HG02852 (cell line): ENCODE results near the gene GFI1B.

ENCODE experiments used
- ATAC-seq: cut with Tn5 transposase; IDR thresholded peaks from one replicate; pipeline ENCODE4 v1.9.1; 2021; ENCODE audit warnings: mild to moderate bottlenecking, moderate library complexity; ENCODE audit not compliant: unreplicated experiment

GFI1B gene

DNA sequence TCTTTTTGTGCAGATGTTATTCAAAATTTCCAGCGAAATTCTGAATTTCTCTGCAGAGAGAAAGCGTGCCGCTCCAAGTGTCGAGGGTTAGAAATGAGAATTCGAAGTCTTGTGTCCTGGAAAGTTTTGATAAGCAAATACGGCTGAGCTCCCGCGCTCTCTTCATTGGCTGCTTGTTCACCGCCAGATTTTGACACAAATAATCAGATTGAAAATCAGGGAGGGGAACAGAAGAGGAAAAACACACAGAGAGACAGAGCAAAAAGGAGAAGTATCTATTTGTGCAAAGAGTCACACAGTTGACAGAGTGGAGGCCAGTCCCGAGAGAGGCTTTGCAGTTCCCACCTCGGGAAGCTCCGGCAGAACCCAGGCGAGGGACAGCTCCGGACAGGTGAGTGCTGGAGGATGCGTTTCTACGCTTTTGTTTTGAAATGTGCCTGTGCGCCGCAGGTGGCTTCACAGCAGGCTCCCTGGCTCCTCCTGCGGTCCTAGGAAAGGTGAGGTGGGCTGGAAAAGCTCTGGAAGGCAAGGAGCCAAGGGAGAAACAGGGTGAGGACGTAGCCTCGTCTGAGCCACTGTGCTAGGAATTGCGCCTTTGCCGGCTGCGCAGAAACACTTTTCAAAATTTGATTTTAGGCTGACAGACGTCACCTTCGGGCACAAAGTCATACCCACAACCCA, at the start of gene GFI1B:
TSS of gene GFI1B (plus strand) at position 244 of the 681 bp plus-strand sequence. CDS start 7,985 bp downstream, outside the sequence.
- ATAC-seq: no peak

DNA sequence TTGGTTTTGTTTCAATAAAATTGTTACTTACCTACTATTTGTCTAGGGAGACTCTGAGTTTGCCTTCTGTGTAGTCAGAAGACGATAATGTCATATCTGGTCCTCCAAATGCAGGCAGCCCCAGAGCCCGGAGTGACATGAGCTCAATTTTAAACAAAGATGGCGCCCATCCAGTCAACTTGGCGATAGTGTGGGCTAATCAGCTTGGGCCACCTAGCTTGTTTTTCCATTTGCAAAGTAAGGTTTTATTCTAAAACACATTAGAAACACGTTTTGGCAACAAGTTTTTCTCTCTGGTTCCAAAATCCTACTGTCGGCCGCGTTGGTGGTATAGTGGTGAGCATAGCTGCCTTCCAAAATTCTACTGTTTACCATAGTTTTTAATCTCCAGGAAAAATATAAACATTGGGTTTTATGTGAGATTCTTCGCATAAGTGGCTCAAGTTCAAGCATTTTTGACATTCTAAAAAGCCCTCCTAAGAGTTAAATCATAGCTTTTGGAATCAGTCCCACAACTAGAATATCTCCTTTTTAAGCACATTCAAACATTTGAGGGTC, 47.2 kb upstream of the GFI1B start:
- ATAC-seq: no peak

DNA sequence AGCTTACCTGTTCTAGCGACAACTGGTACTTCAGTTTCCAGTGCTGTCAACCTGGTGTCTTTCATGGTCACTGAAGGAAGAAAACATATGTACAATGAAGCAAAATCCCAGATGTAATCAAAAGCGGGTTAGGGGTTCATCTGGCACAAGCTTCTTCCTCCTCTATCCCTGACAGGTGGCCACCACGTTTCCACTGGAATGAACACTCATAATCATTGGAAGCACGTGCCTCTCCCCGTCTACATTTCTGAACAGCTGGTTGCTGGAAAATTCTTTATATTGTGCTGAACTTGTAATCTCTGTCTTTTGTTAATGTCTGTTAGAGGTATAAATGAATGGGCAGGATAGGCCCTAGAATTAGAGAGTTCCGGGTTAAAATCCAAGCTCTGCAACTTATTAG, 43.5 kb upstream of the GFI1B start:
- ATAC-seq: no peak

GRCh38 chr9:132937463-132937901, 41.0 kb upstream of the GFI1B start:
- no peak for ATAC-seq

DNA sequence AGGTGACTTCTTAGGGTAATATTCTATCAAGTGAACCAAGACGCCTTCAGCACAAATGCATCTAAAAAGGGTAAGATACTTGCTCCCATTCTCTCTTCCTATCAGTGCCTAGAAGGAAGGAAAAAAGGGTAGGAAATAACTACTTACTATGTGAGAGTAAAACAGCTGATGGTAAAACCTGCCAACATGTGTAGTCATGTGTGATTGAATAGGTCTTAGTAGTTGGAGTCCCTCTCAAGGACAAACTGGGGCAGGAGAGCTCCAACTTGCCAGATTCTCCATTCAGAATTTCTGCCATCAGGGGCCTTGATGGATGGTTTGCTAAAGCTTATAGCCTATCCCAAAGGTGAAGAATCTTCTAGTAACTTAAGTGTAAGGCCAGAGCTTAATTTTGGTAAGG, 39.3 kb upstream of the GFI1B start:
- no peak for ATAC-seq

DNA sequence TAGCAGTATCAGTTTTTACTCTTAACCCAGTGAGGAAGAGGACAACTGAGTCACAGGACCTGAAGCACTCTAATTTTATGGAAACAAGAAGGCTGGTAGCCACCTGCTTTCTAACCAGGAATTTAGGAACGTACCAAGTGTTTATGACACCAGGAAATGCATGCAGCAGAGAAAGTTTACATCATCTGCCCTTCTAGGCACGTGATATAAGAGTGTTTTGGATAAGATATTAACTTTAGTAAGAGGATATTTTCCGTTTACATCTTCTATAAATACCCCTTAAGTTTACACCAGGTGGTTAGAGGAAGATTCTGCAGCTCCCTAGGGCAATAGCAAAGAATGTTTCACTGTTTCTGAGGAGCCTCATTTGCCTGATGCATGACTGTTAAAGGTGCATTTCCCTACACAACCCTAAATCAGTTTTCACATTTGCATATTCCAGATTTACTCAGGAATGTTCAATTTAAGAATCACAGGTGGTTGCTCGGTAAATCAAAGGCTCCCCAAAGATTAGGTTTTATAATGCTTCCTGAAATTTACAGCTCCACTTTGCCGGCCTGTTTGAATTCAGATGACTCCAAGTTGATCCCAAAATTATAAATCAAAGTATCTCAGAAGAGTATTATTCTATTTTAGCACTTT, 35.8 kb upstream of the GFI1B start:
- no peak for ATAC-seq

- no peak for ATAC-seq
These were observed 34.7 kb upstream of the GFI1B start for GRCh38 chr9:132943651-132944293.

GRCh38 chr9:132944294-132945185, 34.0 kb upstream of the GFI1B start, which contains the start of gene TSC1:
Gene TSC1 (minus strand): TSS chr9:132944616. CDS start chr9:132928872, 15,744 bp downstream.
- peak; percentile 75 for ATAC-seq

DNA sequence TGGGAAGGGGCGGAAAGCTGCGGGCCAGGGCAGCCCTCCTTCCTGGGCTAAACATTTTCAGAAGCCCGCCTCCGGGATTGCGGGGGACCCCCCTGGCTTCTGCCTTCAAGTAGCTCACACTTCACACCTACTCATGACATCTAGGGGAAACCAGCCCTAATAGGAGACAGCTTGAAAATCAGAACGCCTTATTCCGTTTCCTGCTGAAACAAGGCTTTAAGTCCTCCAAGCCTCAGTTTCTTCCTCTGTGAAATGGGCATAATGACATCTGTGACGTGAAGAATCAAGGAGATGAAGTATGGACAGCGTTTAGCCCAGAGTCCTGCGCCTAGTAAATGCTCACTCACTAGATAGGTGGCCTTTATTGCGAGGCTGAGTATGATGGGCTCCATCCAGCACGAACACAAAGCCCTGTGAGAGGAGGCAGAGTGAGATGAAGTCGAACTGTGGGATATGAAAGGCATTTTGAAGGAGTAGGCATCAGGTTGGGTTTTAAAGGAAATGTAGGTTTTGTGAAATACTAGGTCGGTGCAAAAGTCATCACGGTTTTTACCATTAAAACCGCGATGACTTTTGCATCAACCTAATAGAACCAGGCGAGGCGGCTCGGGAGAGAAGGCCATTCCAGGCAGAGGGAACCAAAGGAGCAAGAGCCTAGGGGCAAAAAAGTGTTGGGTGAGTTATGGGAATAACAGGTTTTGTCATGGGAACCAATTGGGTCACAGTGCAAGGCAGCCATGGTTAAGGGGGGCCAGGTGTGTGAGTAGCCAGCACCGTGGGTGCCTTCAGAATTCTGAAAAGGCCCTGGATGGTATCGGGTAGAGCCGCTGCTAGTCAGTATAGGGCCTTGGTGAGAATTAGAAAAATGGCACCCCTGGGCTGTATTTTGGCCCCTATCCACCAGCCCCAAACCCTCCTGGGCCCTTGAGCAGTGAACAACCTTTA, 33.0 kb upstream of the GFI1B start:
- ATAC-seq: no peak

GRCh38 chr9:132946211-132946610, 32.3 kb upstream of the GFI1B start:
- ATAC-seq: no peak

DNA sequence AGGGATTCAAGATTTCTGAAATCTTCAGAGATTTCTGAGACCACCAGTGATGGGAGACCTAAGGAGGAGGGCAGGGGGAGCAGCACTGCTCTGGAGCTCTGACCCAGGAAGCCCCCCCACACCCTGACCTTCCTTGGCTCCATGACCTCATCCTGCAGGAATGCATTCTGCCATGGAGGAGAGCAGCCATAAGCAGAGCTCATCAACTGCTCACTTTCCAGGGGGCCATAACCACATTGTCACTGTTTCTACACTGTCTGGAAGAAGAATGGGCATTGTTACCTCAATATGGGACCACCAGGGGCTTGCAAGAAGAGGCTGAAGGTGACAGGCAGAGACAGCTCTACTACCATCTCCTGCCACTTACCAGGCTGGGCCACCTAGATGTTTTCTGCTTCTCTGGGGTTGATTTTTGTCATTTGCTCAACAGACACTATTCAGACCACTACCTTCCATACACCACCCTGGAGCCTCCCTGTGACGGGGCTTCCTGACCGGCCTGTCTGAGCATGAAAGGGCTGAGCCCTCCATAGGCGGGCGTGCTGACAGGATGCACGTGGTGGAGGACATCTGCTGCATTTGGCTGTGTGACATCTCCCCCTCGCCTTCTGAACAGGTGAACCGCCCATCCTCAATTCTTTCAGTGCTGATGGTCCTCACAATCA, 31.7 kb upstream of the GFI1B start:
- no peak for ATAC-seq

- ATAC-seq: no peak
These were observed 30.7 kb upstream of the GFI1B start for GRCh38 chr9:132947756-132948155.

DNA sequence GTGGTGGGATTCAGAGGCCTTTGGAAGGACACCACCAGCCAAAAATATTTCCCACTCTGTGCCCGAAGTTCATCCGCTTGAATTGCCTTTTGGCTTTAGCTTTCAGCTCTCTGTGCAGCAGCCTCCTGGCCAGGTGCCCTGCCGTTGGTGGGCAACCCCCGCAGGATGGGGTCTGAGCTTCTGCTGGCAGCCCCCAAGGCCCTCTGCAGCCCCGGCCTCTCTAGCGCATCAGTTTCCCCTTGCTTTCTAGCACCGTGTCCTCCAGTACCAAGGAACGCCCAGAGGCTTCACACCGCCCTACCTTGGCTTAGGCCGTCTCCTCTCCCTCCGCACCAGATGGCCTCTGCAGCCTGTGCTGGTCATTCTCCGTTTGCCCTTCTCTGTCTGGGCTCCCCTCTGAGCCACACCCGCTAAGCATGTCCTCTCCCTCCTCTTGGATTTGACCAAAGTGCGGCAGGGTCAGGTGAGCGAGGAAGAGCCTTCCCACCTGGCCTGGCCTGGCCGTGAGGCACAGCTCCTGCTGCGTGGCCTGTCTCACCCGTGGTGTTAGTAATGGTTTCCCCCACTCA, 29.9 kb upstream of the GFI1B start:
- ATAC-seq: no peak

- no peak for ATAC-seq
These were observed 28.8 kb upstream of the GFI1B start for GRCh38 chr9:132949709-132950108.

GRCh38 chr9:132955123-132955522, 23.4 kb upstream of the GFI1B start:
- ATAC-seq: no peak

DNA sequence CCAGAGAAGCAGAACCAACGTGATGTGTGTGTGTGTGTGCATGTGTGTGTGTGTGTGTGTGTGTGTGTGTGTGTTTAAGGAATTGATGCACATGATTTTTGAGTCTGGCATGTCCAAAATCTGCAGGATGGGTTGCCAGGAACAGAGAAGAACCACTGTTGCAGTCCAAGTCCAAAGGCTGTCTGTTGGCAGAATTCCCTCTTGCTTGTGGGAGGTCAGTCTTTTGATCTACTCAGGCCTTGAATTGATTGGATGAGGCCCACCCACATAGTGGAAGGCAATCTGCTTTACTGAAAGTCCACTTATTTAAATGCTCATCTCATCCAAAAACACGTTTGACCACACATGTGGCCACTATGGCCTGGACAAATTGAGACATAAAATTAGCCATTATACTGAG, 22.7 kb upstream of the GFI1B start:
- no peak for ATAC-seq

DNA sequence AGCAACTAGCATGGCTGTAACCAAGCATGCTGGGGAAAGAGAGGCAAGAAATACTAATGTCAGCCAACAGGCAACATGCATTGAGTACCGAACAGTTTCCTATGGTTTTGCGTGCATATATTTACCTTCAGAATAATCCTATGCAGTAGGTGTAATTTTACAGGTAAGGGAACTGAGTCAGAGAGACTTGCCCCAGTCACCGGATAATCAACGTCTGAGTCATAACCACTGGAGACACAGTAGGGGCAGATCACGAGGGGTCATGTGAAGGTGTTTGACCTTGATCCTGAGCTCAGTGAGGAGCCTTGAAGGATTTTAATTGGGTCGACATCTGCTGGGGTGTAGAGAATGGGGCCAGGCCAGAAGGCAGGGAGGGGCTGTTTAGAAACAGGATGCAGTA, 20.7 kb upstream of the GFI1B start:
- no peak for ATAC-seq

DNA sequence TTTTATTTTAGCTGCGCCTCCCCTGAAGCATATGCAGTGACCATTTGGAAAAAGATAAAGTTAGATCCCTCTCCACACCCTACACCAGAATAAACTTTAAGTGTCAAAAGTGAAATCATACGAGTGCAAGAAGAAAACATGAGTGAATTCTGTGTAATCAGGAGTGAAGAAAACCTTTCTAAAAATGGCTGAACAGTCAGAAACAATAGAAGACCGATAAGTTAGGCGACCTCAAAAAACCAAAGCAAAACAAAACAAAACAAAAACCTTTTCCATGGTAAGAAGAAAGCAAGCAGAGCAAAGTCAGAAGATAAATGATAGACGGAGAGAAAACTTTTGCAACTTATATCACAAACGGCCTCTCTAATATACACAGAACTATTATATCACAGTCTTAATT, 17.5 kb upstream of the GFI1B start:
- ATAC-seq: no peak

GRCh38 chr9:132965478-132965877, 13.0 kb upstream of the GFI1B start:
- ATAC-seq: no peak
